HEK293 (cell line): Measurements from ENCODE around the gene VEPH1.

ENCODE experiments used
- CTCF ChIA-PET: fragments of 350-600 bp; formaldehyde crosslinking; extraction: SDS; loops from one replicate; lab custom pipeline; 2021; ENCODE audit warnings: antibody characterized with exemption; lab: Yijun Ruan, JAX
- POLR2A ChIA-PET: fragments of 300-600 bp; formaldehyde crosslinking; extraction: SDS; loops from one replicate; lab custom pipeline; 2020; ENCODE audit warnings: antibody characterized with exemption, inconsistent platforms; lab: Yijun Ruan, JAX
- H3K27ac ChIP-seq: fragments of 200-500 bp; sonication (Bioruptor generic); 2 replicates; pipeline ENCODE4 v1.5.1; 2014; ENCODE audit warnings: low read depth, low read length, control low read depth, inconsistent platforms; ENCODE audit errors: extremely low read depth
- H3K36me3 ChIP-seq, 2 experiments: fragments of 200-500 bp in 1 of 2; sonication (Bioruptor generic) in 1 of 2; 1 replicate in 1 of 2; 2 replicates in 1 of 2; pipeline ENCODE4 v1.5.1; 2014 to 2017; ENCODE audit warnings: inconsistent platforms in 2 of 2, low read length in 2 of 2; ENCODE audit not compliant: control insufficient read depth in 2 of 2, insufficient read depth in 1 of 2
- H3K4me1 ChIP-seq: fragments of 200-500 bp; sonication (Bioruptor generic); 2 replicates; pipeline ENCODE4 v1.5.1; 2014; ENCODE audit warnings: mild to moderate bottlenecking, low read length, inconsistent platforms; ENCODE audit not compliant: control insufficient read depth, insufficient read depth
- H3K4me3 ChIP-seq: 2 replicates; pipeline ENCODE4 v1.5.1; 2011; ENCODE audit warnings: low read depth, mild to moderate bottlenecking, control low read depth, low read length, moderate library complexity
- H3K9me3 ChIP-seq: fragments of 200-500 bp; sonication (Bioruptor generic); 2 replicates; pipeline ENCODE4 v1.5.1; 2014; ENCODE audit warnings: low read depth, low read length, inconsistent platforms; ENCODE audit not compliant: control insufficient read depth, insufficient read depth
- BCL11A ChIP-seq: fragments of 450-650 bp; formaldehyde crosslinking; IDR thresholded peaks from 2 replicates; pipeline ENCODE4 v1.5.1; 2016; ENCODE audit warnings: low read depth, missing biosample characterization, missing genetic modification characterization
- KLF1 ChIP-seq: fragments of 450-650 bp; formaldehyde crosslinking; IDR thresholded peaks from 2 replicates; pipeline ENCODE4 v1.5.1; 2016; ENCODE audit warnings: missing biosample characterization, missing genetic modification characterization
- SCRT1 ChIP-seq: fragments of 450-650 bp; formaldehyde crosslinking; IDR thresholded peaks from 2 replicates; pipeline ENCODE4 v1.5.1; 2016; ENCODE audit warnings: missing biosample characterization, missing genetic modification characterization, borderline replicate concordance
- ZBTB8A ChIP-seq: fragments of 450-650 bp; formaldehyde crosslinking; IDR thresholded peaks from 2 replicates; pipeline ENCODE4 v1.5.1; 2016; ENCODE audit warnings: missing biosample characterization, missing genetic modification characterization
- ZNF174 ChIP-seq: fragments of 450-650 bp; formaldehyde crosslinking; IDR thresholded peaks from 2 replicates; pipeline ENCODE4 v1.5.0; 2017; ENCODE audit warnings: missing biosample characterization, mild to moderate bottlenecking, missing genetic modification characterization
- ZNF214 ChIP-seq: fragments of 450-650 bp; formaldehyde crosslinking; IDR thresholded peaks from 2 replicates; pipeline ENCODE4 v1.5.1; 2017; ENCODE audit warnings: missing biosample characterization, mild to moderate bottlenecking, missing genetic modification characterization, borderline replicate concordance
- ZNF223 ChIP-seq: fragments of 450-650 bp; formaldehyde crosslinking; IDR thresholded peaks from 2 replicates; pipeline ENCODE4 v1.5.1; 2016; ENCODE audit warnings: missing biosample characterization, missing genetic modification characterization
- ZNF24 ChIP-seq: fragments of 450-650 bp; formaldehyde crosslinking; IDR thresholded peaks from 2 replicates; pipeline ENCODE4 v1.5.1; 2016; ENCODE audit warnings: missing biosample characterization, missing genetic modification characterization
- ZNF292 ChIP-seq: fragments of 450-650 bp; formaldehyde crosslinking; IDR thresholded peaks from 2 replicates; pipeline ENCODE4 v1.5.1; 2016; ENCODE audit warnings: low read depth, missing biosample characterization, missing genetic modification characterization, borderline replicate concordance
- ZNF366 ChIP-seq: fragments of 450-650 bp; formaldehyde crosslinking; conservative IDR thresholded peaks from 2 replicates; pipeline ENCODE4 v1.5.1; 2016; ENCODE audit warnings: missing biosample characterization, missing genetic modification characterization
- ZNF521 ChIP-seq: fragments of 450-650 bp; formaldehyde crosslinking; IDR thresholded peaks from 2 replicates; pipeline ENCODE4 v1.5.1; 2017; ENCODE audit warnings: missing biosample characterization, mild to moderate bottlenecking, missing genetic modification characterization
- ZNF558 ChIP-seq: fragments of 450-650 bp; formaldehyde crosslinking; IDR thresholded peaks from 2 replicates; pipeline ENCODE4 v1.5.1; 2016; ENCODE audit warnings: missing biosample characterization, missing genetic modification characterization
- ZNF654 ChIP-seq: fragments of 450-650 bp; formaldehyde crosslinking; IDR thresholded peaks from 2 replicates; pipeline ENCODE4 v1.5.1; 2016; ENCODE audit warnings: low read depth, missing biosample characterization, missing genetic modification characterization
- ZNF658 ChIP-seq: fragments of 450-650 bp; formaldehyde crosslinking; IDR thresholded peaks from 2 replicates; pipeline ENCODE4; 2016; ENCODE audit warnings: missing biosample characterization, missing genetic modification characterization
- ZNF701 ChIP-seq: fragments of 450-650 bp; formaldehyde crosslinking; IDR thresholded peaks from 2 replicates; pipeline ENCODE4 v1.5.1; 2016; ENCODE audit warnings: missing biosample characterization, missing genetic modification characterization
- TF ChIP-seq, protein P1 (sequence below): sonication (generic); formaldehyde crosslinking; IDR thresholded peaks from 2 replicates; pipeline ENCODE4 v1.8.1; 2022; ENCODE audit warnings: mild to moderate bottlenecking, moderate library complexity, missing genetic modification reagents
- TF ChIP-seq, protein P2 (sequence below): IDR thresholded peaks from 2 replicates; pipeline ENCODE4 v1.6.1; 2011; ENCODE audit warnings: mild to moderate bottlenecking, low read depth, low read length, borderline replicate concordance
- TF ChIP-seq, protein P3 (sequence below): fragments of 450-650 bp; formaldehyde crosslinking; IDR thresholded peaks from 2 replicates; pipeline ENCODE4 v1.5.1; 2016; ENCODE audit warnings: missing biosample characterization, missing genetic modification characterization
- TF ChIP-seq, protein P4 (sequence below): fragments of 450-650 bp; formaldehyde crosslinking; IDR thresholded peaks from 2 replicates; pipeline ENCODE4 v1.5.1; 2016; ENCODE audit warnings: missing biosample characterization, missing genetic modification characterization
- TF ChIP-seq, protein P5 (sequence below): fragments of 450-650 bp; formaldehyde crosslinking; IDR thresholded peaks from 2 replicates; pipeline ENCODE4 v1.5.1; 2016; ENCODE audit warnings: missing biosample characterization, missing genetic modification characterization
- TF ChIP-seq, protein P6 (sequence below): fragments of 450-650 bp; IDR thresholded peaks from 2 replicates; pipeline ENCODE4 v1.5.1; 2018; ENCODE audit warnings: missing biosample characterization, missing genetic modification characterization
- TF ChIP-seq, protein P7 (sequence below): fragments of 450-650 bp; formaldehyde crosslinking; conservative IDR thresholded peaks from 2 replicates; pipeline ENCODE4 v1.5.1; 2016; ENCODE audit warnings: low read depth, missing biosample characterization, missing genetic modification characterization

The VEPH1 gene

DNA sequence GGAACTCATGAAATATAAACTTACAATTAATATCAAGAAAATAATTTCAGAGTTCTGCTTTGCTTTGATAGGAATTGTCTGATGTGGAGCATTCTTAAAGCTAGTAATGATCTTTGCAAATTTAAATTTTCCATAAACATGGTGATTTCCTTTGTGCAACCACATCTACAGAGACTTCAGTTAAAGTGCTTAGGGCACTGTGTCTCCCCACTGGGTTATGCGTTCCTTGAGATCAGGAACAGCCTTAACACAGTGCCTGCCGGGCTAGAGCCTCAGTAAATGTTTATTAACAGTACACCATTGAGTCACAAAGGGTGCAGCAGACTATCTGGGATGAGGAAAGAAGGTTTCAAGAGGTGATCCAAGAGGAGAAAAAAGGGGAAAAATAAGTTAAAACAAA, 235.2 kb downstream of the VEPH1 start:
- ChIA-PET CTCF (no interaction called here), POLR2A (no interaction called here)
- Histone ChIP-seq H3K9me3 (no peaks in the 10 kb centered on the region), H3K27ac (no peak overlapping the region), H3K4me1 (no peaks in the 10 kb centered on the region), H3K4me3 (no peak overlapping the region), H3K36me3 (no peaks in the 10 kb centered on the region)
- TF ChIP-seq SCRT1 (tag by site-specific recombination) (no peak), ZNF658 (tag by site-specific recombination) (no peak), ZNF558 (tag by site-specific recombination) (no peak), ZNF292 (tag by site-specific recombination) (no peak), ZBTB8A (no peak), ZNF223 (tag by site-specific recombination) (no peak), ZNF654 (no peak), BCL11A (no peak), ZNF174 (tag by site-specific recombination) (no peak)
- TF ChIP-seq, protein P1, sequence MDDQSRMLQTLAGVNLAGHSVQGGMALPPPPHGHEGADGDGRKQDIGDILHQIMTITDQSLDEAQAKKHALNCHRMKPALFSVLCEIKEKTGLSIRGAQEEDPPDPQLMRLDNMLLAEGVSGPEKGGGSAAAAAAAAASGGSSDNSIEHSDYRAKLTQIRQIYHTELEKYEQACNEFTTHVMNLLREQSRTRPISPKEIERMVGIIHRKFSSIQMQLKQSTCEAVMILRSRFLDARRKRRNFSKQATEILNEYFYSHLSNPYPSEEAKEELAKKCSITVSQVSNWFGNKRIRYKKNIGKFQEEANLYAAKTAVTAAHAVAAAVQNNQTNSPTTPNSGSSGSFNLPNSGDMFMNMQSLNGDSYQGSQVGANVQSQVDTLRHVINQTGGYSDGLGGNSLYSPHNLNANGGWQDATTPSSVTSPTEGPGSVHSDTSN, result no peak
- TF ChIP-seq, protein P2, sequence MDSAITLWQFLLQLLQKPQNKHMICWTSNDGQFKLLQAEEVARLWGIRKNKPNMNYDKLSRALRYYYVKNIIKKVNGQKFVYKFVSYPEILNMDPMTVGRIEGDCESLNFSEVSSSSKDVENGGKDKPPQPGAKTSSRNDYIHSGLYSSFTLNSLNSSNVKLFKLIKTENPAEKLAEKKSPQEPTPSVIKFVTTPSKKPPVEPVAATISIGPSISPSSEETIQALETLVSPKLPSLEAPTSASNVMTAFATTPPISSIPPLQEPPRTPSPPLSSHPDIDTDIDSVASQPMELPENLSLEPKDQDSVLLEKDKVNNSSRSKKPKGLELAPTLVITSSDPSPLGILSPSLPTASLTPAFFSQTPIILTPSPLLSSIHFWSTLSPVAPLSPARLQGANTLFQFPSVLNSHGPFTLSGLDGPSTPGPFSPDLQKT, result no peak
- TF ChIP-seq, protein P3, sequence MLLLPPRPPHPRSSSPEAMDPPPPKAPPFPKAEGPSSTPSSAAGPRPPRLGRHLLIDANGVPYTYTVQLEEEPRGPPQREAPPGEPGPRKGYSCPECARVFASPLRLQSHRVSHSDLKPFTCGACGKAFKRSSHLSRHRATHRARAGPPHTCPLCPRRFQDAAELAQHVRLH, result no peak
- TF ChIP-seq, protein P4, sequence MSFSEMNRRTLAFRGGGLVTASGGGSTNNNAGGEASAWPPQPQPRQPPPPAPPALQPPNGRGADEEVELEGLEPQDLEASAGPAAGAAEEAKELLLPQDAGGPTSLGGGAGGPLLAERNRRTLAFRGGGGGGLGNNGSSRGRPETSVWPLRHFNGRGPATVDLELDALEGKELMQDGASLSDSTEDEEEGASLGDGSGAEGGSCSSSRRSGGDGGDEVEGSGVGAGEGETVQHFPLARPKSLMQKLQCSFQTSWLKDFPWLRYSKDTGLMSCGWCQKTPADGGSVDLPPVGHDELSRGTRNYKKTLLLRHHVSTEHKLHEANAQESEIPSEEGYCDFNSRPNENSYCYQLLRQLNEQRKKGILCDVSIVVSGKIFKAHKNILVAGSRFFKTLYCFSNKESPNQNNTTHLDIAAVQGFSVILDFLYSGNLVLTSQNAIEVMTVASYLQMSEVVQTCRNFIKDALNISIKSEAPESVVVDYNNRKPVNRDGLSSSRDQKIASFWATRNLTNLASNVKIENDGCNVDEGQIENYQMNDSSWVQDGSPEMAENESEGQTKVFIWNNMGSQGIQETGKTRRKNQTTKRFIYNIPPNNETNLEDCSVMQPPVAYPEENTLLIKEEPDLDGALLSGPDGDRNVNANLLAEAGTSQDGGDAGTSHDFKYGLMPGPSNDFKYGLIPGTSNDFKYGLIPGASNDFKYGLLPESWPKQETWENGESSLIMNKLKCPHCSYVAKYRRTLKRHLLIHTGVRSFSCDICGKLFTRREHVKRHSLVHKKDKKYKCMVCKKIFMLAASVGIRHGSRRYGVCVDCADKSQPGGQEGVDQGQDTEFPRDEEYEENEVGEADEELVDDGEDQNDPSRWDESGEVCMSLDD (tag by site-specific recombination), result no peak
- TF ChIP-seq, protein P5, sequence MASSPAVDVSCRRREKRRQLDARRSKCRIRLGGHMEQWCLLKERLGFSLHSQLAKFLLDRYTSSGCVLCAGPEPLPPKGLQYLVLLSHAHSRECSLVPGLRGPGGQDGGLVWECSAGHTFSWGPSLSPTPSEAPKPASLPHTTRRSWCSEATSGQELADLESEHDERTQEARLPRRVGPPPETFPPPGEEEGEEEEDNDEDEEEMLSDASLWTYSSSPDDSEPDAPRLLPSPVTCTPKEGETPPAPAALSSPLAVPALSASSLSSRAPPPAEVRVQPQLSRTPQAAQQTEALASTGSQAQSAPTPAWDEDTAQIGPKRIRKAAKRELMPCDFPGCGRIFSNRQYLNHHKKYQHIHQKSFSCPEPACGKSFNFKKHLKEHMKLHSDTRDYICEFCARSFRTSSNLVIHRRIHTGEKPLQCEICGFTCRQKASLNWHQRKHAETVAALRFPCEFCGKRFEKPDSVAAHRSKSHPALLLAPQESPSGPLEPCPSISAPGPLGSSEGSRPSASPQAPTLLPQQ, result no peak

DNA sequence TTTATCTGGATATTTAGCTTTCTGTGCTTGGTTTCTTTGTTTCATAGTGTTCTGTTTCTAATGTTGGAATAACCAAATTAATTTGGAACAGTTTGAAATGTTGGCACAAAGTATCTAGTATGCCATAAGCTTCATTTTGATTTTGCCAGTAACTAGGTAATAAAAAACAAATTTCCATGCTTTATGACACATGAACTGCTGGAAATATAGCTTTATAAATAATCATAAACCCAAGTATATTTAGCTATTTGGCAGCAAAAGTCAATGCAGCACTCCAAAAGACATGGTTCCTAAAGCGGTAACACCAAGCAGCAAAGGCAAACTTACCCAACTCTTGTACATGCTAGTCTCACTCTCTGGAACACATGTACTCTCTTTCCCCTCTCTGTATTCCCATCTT, 237.3 kb downstream of the VEPH1 start:
- TF ChIP-seq ZNF366 (tag by site-specific recombination) (no peak), ZNF521 (tag by site-specific recombination) (no peak), KLF1 (no peak), ZNF214 (tag by site-specific recombination) (no peak), ZNF701 (tag by site-specific recombination) (no peak), ZNF24 (no peak)
- TF ChIP-seq, protein P6, sequence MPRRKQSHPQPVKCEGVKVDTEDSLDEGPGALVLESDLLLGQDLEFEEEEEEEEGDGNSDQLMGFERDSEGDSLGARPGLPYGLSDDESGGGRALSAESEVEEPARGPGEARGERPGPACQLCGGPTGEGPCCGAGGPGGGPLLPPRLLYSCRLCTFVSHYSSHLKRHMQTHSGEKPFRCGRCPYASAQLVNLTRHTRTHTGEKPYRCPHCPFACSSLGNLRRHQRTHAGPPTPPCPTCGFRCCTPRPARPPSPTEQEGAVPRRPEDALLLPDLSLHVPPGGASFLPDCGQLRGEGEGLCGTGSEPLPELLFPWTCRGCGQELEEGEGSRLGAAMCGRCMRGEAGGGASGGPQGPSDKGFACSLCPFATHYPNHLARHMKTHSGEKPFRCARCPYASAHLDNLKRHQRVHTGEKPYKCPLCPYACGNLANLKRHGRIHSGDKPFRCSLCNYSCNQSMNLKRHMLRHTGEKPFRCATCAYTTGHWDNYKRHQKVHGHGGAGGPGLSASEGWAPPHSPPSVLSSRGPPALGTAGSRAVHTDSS, result no peak
- TF ChIP-seq, protein P7, sequence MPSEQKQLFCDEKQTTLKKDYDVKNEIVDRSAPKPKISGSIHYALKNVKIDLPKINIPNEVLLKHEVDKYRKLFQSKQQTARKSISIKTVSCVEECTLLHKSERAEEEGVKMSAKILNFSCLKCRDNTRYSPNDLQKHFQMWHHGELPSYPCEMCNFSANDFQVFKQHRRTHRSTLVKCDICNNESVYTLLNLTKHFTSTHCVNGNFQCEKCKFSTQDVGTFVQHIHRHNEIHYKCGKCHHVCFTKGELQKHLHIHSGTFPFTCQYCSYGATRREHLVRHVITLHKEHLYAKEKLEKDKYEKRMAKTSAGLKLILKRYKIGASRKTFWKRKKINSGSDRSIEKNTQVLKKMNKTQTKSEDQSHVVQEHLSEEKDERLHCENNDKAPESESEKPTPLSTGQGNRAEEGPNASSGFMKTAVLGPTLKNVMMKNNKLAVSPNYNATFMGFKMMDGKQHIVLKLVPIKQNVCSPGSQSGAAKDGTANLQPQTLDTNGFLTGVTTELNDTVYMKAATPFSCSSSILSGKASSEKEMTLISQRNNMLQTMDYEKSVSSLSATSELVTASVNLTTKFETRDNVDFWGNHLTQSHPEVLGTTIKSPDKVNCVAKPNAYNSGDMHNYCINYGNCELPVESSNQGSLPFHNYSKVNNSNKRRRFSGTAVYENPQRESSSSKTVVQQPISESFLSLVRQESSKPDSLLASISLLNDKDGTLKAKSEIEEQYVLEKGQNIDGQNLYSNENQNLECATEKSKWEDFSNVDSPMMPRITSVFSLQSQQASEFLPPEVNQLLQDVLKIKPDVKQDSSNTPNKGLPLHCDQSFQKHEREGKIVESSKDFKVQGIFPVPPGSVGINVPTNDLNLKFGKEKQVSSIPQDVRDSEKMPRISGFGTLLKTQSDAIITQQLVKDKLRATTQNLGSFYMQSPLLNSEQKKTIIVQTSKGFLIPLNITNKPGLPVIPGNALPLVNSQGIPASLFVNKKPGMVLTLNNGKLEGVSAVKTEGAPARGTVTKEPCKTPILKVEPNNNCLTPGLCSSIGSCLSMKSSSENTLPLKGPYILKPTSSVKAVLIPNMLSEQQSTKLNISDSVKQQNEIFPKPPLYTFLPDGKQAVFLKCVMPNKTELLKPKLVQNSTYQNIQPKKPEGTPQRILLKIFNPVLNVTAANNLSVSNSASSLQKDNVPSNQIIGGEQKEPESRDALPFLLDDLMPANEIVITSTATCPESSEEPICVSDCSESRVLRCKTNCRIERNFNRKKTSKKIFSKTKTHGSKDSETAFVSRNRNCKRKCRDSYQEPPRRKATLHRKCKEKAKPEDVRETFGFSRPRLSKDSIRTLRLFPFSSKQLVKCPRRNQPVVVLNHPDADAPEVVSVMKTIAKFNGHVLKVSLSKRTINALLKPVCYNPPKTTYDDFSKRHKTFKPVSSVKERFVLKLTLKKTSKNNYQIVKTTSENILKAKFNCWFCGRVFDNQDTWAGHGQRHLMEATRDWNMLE, result no peak
- TF ChIP-seq, all 188 proteins: peak for 0
- Histone ChIP-seq H3K9me3 (no peaks in the 10 kb centered on the region), H3K4me3 (no peak overlapping the region), H3K4me1 (no peaks in the 10 kb centered on the region), H3K36me3 (no peaks in the 10 kb centered on the region), H3K27ac (no peak overlapping the region)
- POLR2A ChIA-PET, result no interaction called here
- CTCF ChIA-PET, result interaction anchor here (0.6 kb wide), 1 partner anchor 42 kb away, joined by 3 read pairs; no protein-coding TSS in a partner anchor
